HG02642 (cell line): ENCODE results near the gene LRCH3.
"Not testable (repeated sequence)": the region's sequence is repeated elsewhere in the genome, so short reads cannot be mapped to it uniquely, and the experiment has no call there.

Source experiments
- ATAC-seq: cut with Tn5 transposase; IDR thresholded peaks from one replicate; pipeline ENCODE4 v1.9.1; 2021; ENCODE audit warnings: mild to moderate bottlenecking; ENCODE audit not compliant: unreplicated experiment, poor library complexity

The LRCH3 gene

DNA sequence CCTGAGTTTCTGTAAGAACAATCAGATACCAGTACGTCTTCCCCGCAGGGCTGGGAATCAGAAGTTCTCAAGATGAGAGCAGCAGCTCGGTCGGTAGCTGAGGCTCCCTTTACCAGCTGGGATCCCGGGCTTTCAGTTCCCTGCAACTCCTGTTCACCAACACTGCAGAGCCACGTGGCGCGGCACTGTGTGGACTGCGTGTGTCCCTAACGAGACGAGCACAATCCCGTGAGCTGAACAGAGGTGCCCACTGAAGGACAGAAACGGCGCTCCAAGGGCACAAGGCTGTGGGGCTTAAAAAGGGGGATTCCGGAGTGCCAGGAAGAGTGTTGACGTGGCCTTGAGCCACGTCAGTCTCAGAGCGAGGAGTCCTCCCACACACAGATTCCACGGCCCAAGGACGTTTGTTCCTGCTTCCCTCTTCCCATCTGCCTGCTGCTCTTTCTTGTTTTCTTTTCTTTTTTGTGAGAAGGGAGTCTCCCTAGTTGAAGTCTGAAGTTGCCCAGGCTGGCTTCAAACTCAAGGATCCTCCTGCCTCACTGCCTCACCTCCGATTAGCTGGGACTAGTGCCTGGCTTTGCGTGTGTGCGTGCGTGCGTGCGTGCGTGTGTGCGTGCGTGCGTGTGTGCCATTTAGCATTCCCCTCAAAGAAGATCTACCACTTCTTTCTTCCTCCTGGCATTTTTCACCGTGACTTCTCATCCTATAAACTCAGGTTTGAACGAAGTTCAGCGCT, 121.9 kb downstream of the LRCH3 start:
- no peak for ATAC-seq

GRCh38 chr3:197913641-197914380, 122.8 kb downstream of the LRCH3 start:
- no peak for ATAC-seq

DNA sequence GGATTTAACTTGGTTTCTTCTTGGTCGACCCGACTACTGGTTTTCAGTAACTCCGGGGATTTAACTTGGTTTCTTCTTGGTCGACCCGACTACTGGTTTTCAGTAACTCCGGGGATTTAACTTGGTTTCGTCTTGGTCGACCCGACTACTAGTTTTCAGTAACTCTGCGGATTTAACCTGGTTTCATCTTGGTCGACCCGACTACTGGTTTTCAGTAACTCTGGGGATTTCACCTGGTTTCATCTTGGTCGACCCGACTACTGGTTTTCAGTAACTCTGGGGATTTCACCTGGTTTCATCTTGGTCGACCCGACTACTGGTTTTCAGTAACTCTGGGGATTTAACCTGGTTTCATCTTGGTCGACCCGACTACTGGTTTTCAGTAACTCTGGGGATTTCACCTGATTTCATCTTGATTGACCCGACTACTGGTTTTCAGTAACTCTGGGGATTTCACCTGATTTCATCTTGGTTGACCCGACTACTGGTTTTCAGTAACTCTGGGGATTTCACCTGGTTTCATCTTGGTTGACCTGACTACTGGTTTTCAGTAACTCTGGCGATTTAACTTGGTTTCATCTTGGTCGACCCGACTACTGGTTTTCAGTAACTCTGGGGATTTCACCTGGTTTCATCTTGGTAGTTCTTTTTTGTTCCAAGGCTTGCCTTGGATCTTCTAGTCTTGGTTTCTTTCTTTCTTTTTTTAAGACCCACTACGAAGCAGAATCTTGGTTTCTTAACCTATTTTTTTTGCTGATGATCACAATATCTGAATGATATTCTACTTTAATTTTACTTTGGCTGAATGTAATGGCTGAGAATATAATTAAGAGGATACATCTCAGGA, 130.6 kb downstream of the LRCH3 start:
- not testable (repeated sequence) for ATAC-seq

DNA sequence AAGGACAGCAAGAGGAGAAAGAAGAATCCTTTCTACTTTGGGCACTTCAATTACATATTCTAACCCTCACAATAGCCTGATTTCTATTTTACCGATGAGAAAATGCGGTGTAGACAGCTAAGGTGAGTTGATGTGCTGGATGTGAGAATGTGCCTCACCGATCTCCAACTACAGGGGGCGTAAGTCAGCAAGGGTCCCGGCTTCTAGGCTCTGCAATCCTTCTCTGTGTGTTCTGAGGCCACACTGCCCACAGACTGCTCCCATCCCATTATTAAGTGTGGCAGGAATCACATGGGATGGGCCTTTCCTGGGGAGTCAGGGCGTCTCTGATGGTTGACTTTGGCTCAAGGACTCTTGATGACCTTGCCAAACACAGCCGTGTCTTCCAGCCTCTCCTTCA, 135.4 kb downstream of the LRCH3 start:
- no peak for ATAC-seq

DNA sequence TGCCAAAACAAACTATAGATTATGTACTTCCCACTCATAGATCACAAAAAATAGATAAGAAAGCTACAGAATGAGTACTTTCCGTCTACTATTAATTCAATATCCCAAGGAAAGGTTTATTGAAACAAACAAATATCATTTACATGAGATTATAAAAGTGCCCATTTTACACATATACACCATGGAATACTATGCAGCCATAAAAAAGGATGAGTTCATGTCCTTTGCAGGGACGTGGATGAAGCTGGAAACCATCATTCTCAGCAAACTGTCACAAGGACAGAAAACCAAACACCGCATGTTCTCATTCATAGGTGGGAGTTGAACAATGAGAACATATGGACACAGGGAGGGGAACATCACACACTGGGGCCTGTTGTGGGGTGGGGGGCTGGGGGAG, 136.5 kb downstream of the LRCH3 start:
- not testable (repeated sequence) for ATAC-seq

DNA sequence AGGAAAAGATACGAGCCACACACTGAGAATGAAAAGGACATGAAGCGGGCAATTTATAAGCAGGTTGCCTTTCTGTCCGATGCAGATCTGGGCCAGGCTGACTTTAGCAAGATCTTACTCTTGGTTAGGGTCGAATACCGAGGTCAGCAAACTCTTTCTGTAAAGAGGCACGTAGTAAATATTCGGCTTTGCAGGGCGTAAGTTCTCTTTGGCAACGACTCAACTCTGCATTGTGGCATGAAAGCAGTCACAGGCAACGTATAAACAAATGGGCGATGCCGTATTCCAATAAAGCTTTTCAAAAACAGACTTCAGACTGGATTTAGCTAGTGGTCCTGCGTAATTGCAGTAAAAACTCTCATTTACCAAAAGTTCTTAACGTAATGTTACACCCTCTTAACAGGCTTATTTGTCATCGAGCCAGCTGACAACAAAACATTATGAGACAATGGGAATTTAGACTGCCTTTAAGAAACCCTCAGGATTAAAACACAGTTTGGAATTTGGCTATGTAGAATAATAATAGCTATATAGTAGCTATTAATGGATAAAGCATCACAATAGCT, 145.8 kb downstream of the LRCH3 start:
- no peak for ATAC-seq
